H1 (cell line): ENCODE results near the gene PLBD2. TPM values are rescaled to one million over a fixed set of nuclear protein-coding genes. Genes with fewer than 3 reads are reported as not detected.

Source experiments
- CTCF ChIA-PET: fragments of 300-600 bp; sonication (Branson Sonifier 250); formaldehyde crosslinking; loops from one replicate; lab custom pipeline; 2021; ENCODE audit not compliant: partially characterized antibody; lab: Charles Lee
- POLR2A ChIA-PET: fragments of 300-600 bp; sonication (Branson Sonifier 250); formaldehyde crosslinking; loops from one replicate; lab custom pipeline; 2021; ENCODE audit warnings: inconsistent platforms; ENCODE audit not compliant: partially characterized antibody; lab: Charles Lee
- DNase-seq, 2 experiments: peaks; one replicate each; pipeline versions ENCODE4 v3.0.0 to v3.0.0-alpha.2; 2010 to 2022; ENCODE audit warnings: low spot score in 2 of 2, low read depth in 1 of 2, mixed read lengths in 1 of 2
- FAIRE-seq: peaks from 2 replicates; lab custom pipeline; 2011; peaks lifted over from hg19 to GRCh38; lab: Jason Lieb, UNC
- H2AFZ ChIP-seq: 2 replicates; pipeline ENCODE4 v1.8.1; 2012; ENCODE audit warnings: low read length, inconsistent platforms
- H2AK5ac ChIP-seq: 2 replicates; pipeline ENCODE4 v1.6.1; 2013; ENCODE audit warnings: low read depth, low read length
- H2BK120ac ChIP-seq: replicated peaks from 2 replicates; pipeline ENCODE3; 2013; ENCODE audit warnings: low read depth, low read length, inconsistent platforms
- H2BK12ac ChIP-seq: 2 replicates; pipeline ENCODE4 v1.6.1; 2013; ENCODE audit warnings: low read depth, low read length
- H2BK15ac ChIP-seq: 2 replicates; pipeline ENCODE4 v1.6.1; 2013; ENCODE audit warnings: low read length
- H2BK20ac ChIP-seq: 2 replicates; pipeline ENCODE4 v1.6.1; 2013; ENCODE audit warnings: low read length
- H2BK5ac ChIP-seq: 2 replicates; pipeline ENCODE4 v1.6.1; 2013; ENCODE audit warnings: low read depth, low read length
- H3K14ac ChIP-seq: 2 replicates; pipeline ENCODE4 v1.6.1; 2013; ENCODE audit warnings: inconsistent platforms; ENCODE audit not compliant: insufficient read length
- H3K18ac ChIP-seq: 2 replicates; pipeline ENCODE4 v1.6.1; 2013; ENCODE audit warnings: low read length; ENCODE audit errors: extremely low read depth
- H3K23ac ChIP-seq: 2 replicates; pipeline ENCODE4 v1.6.1; 2013; ENCODE audit warnings: inconsistent platforms; ENCODE audit not compliant: insufficient read length
- H3K23me2 ChIP-seq: 2 replicates; pipeline ENCODE4 v1.6.1; 2013; ENCODE audit warnings: low read depth, low read length
- H3K27ac ChIP-seq: 2 replicates; pipeline ENCODE4 v1.6.1; 2011; ENCODE audit warnings: low read depth, low read length, inconsistent platforms
- H3K27me3 ChIP-seq, 4 experiments: replicated peaks in 1 of 4; 1 replicate in 1 of 4; 2 replicates in 3 of 4; pipeline versions ENCODE4 v1.6.1 to v1.8.1; 2011 to 2013; ENCODE audit warnings: low read length in 3 of 4, mild to moderate bottlenecking in 3 of 4, inconsistent platforms in 2 of 4, mixed read lengths in 2 of 4, moderate library complexity in 1 of 4; ENCODE audit not compliant: control insufficient read depth in 3 of 4, insufficient read depth in 3 of 4; ENCODE audit errors: extremely low read depth in 1 of 4
- H3K36me3 ChIP-seq, 4 experiments: 2 replicates each; pipeline versions ENCODE4 v1.6.1 to v1.8.1; 2011 to 2013; ENCODE audit warnings: mild to moderate bottlenecking in 4 of 4, low read length in 3 of 4, moderate library complexity in 2 of 4, control low read depth in 1 of 4, inconsistent platforms in 1 of 4; ENCODE audit not compliant: insufficient read depth in 4 of 4, control insufficient read depth in 2 of 4
- H3K4ac ChIP-seq: replicated peaks from 2 replicates; pipeline ENCODE3; 2013; ENCODE audit warnings: low read length, low read depth, mixed read lengths, inconsistent platforms; ENCODE audit not compliant: insufficient read length
- H3K4me1 ChIP-seq, 4 experiments: replicated peaks in 1 of 4; 1 replicate in 1 of 4; 2 replicates in 3 of 4; pipeline versions ENCODE4 v1.6.1 to v1.8.1; 2011 to 2013; ENCODE audit warnings: low read length in 3 of 4, inconsistent platforms in 2 of 4, mixed read lengths in 1 of 4; ENCODE audit not compliant: insufficient read depth in 4 of 4, control insufficient read depth in 3 of 4
- H3K4me2 ChIP-seq, 2 experiments: 2 replicates each; pipeline versions ENCODE4 v1.6.1 to v1.8.1; 2011 to 2013; ENCODE audit warnings: low read depth in 2 of 2, low read length in 2 of 2, control low read depth in 1 of 2, inconsistent platforms in 1 of 2, mild to moderate bottlenecking in 1 of 2; ENCODE audit not compliant: insufficient read depth in 1 of 2
- H3K4me3 ChIP-seq, 4 experiments: fragments of 200-600, 300-600 bp in 1 of 4; sonication (generic), shearing (Covaris generic), sonication (Bioruptor Twin) in 1 of 4; 2 replicates each; pipeline versions ENCODE4 v1.5.1 to v1.8.1; 2011 to 2016; ENCODE audit warnings: low read length in 4 of 4, low read depth in 3 of 4, control low read depth in 2 of 4, inconsistent platforms in 2 of 4, mild to moderate bottlenecking in 2 of 4, mixed read lengths in 1 of 4, moderate library complexity in 1 of 4; ENCODE audit not compliant: insufficient read depth in 2 of 4; ENCODE audit errors: extremely low read depth in 1 of 4
- H3K56ac ChIP-seq: replicated peaks from 2 replicates; pipeline ENCODE3; 2013; ENCODE audit warnings: low read depth, mild to moderate bottlenecking, mixed read lengths, low read length, inconsistent platforms; ENCODE audit not compliant: insufficient read length
- H3K79me1 ChIP-seq: 2 replicates; pipeline ENCODE4 v1.6.1; 2013; ENCODE audit warnings: low read depth, low read length, control low read depth
- H3K79me2 ChIP-seq, 2 experiments: 2 replicates each; pipeline versions ENCODE4 v1.6.1 to v1.8.1; 2012 to 2013; ENCODE audit warnings: low read length in 2 of 2, mild to moderate bottlenecking in 2 of 2, inconsistent platforms in 1 of 2; ENCODE audit not compliant: insufficient read depth in 2 of 2, control insufficient read depth in 1 of 2
- H3K9ac ChIP-seq, 4 experiments: replicated peaks in 1 of 4; 1 replicate in 1 of 4; 2 replicates in 3 of 4; pipeline versions ENCODE4 v1.6.1 to v1.8.1; 2011 to 2013; ENCODE audit warnings: low read depth in 3 of 4, low read length in 3 of 4, control low read depth in 2 of 4, mild to moderate bottlenecking in 2 of 4, moderate library complexity in 2 of 4, inconsistent platforms in 1 of 4; ENCODE audit errors: extremely low read depth in 1 of 4
- H3K9me3 ChIP-seq, 2 experiments: 2 replicates each; pipeline versions ENCODE4 v1.6.1 to v1.8.1; 2012 to 2013; ENCODE audit warnings: mild to moderate bottlenecking in 2 of 2, moderate library complexity in 2 of 2, control low read depth in 1 of 2, inconsistent platforms in 1 of 2, low read depth in 1 of 2, low read length in 1 of 2, mixed read lengths in 1 of 2; ENCODE audit not compliant: insufficient read depth in 2 of 2
- H4K20me1 ChIP-seq, 2 experiments: replicated peaks in 1 of 2; 2 replicates each; pipeline versions ENCODE3 to v1.8.1; 2011 to 2013; ENCODE audit warnings: inconsistent platforms in 2 of 2, low read length in 2 of 2, mild to moderate bottlenecking in 1 of 2; ENCODE audit not compliant: insufficient read depth in 2 of 2, control insufficient read depth in 1 of 2
- H4K5ac ChIP-seq: 2 replicates; pipeline ENCODE4 v1.6.1; 2013; ENCODE audit warnings: low read length, low read depth, mixed read lengths, inconsistent platforms; ENCODE audit not compliant: insufficient read length
- H4K8ac ChIP-seq: 2 replicates; pipeline ENCODE4 v1.8.0; 2013; ENCODE audit warnings: mild to moderate bottlenecking, moderate library complexity, low read length, inconsistent platforms; ENCODE audit not compliant: insufficient read depth; ENCODE audit errors: extremely low read depth
- H4K91ac ChIP-seq: replicated peaks from 2 replicates; pipeline ENCODE3; 2013; ENCODE audit warnings: low read length, mixed read lengths, inconsistent platforms; ENCODE audit not compliant: insufficient read length
- BCL11A ChIP-seq, 2 experiments: IDR thresholded peaks; one replicate each; pipeline ENCODE4 v1.6.1; 2011; ENCODE audit warnings: low read depth in 2 of 2, low read length in 2 of 2, mild to moderate bottlenecking in 2 of 2
- CHD2 ChIP-seq: IDR thresholded peaks from 2 replicates; pipeline ENCODE4 v1.6.1; 2012; ENCODE audit warnings: low read length, improper control_type of control experiment
- CREB1 ChIP-seq: IDR thresholded peaks from 2 replicates; pipeline ENCODE4 v1.6.1; 2012; ENCODE audit warnings: inconsistent platforms
- EZH2 ChIP-seq: fragments of 200-600 bp; sonication (generic); IDR thresholded peaks from 2 replicates; pipeline ENCODE4 v1.7.1; 2012; ENCODE audit warnings: low read depth, mild to moderate bottlenecking, moderate library complexity, low read length, inconsistent platforms; ENCODE audit not compliant: severe bottlenecking
- HDAC2 ChIP-seq, 2 experiments: fragments of 300-600 bp in 1 of 2; sonication (generic) in 1 of 2; IDR thresholded peaks; 2 replicates each; pipeline ENCODE4 v1.6.1; 2011 to 2012; ENCODE audit warnings: low read depth in 2 of 2, low read length in 2 of 2, mild to moderate bottlenecking in 2 of 2, moderate library complexity in 2 of 2, borderline replicate concordance in 1 of 2, inconsistent platforms in 1 of 2
- HDAC6 ChIP-seq: IDR thresholded peaks from one replicate; pipeline ENCODE4 v1.7.1; 2012; ENCODE audit warnings: low read depth, mild to moderate bottlenecking, inconsistent platforms, low read length, moderate library complexity
- SIN3A ChIP-seq, 2 experiments: IDR thresholded peaks in 1 of 2; conservative IDR thresholded peaks in 1 of 2; 2 replicates each; pipeline ENCODE4 v1.6.1; 2011 to 2012; ENCODE audit warnings: low read length in 2 of 2, improper control_type of control experiment in 1 of 2, low read depth in 1 of 2, mild to moderate bottlenecking in 1 of 2
- SIX5 ChIP-seq: IDR thresholded peaks from 2 replicates; pipeline ENCODE4 v1.6.1; 2011; ENCODE audit warnings: mild to moderate bottlenecking, low read depth, low read length
- SP1 ChIP-seq: IDR thresholded peaks from 2 replicates; pipeline ENCODE4 v1.6.1; 2011; ENCODE audit warnings: low read depth, low read length
- WGBS, 2 experiments: shearing (Covaris generic) in 1 of 2; methylation state at CpG; one replicate each; pipeline versions ENCODE4 v1.1.6 to v1.1.7; 2013 to 2015; ENCODE audit warnings: low lambda C conversion rate in 2 of 2, mixed read lengths in 2 of 2, inconsistent platforms in 1 of 2, low coverage in 1 of 2, missing lambda C conversion rate in 1 of 2; ENCODE audit not compliant: insufficient replicate concordance in 2 of 2, insufficient coverage in 1 of 2, insufficient read length in 1 of 2; ENCODE audit errors: extremely low coverage in 1 of 2, missing lambda C conversion rate in 1 of 2; 5-methylcytosine and 5-hydroxymethylcytosine counted together
- polyA plus RNA-seq, 7 experiments: library from polyadenylated mRNA; depleted of rRNA in 3 of 7; stranded (reverse) in 5 of 7; unstranded in 2 of 7; fragments of >200 nt in 5 of 7; fragments of 200-250 nt in 2 of 7; gene quantifications; 1 replicate in 5 of 7; 2 replicates in 1 of 7; 4 replicates in 1 of 7; pipeline versions ENCODE4 v1.2.1 to v1.2.3, GENCODE V29; 2011 to 2013; ENCODE audit warnings: missing spikeins in 2 of 7, mixed read lengths in 2 of 7
- total RNA-seq: library from RNA; stranded (reverse); fragmentation: NEBNext Ultra II Directional; extraction: Animal tissue kit (Norgen Biotek cat#: 25700); gene quantifications from 2 replicates; pipeline ENCODE4 v1.2.1, GENCODE V29; 2021
- TF ChIP-seq, protein P1 (sequence below): IDR thresholded peaks from 2 replicates; pipeline ENCODE4 v1.6.1; 2012; ENCODE audit warnings: inconsistent platforms

The PLBD2 gene
- total and polyA plus RNA-seq, 2 of the 8 experiments (the other 6 are each of a cell fraction or from before 2014, with no cell fraction given): 16.8 to 33.5 TPM

GRCh38 chr12:113407931-113408600 lies 49.7 kb downstream of the PLBD2 start:
- H2AK5ac ChIP-seq: no peak overlapping the region
- H2BK15ac ChIP-seq: no peak overlapping the region
- no peak overlapping the region for H3K14ac ChIP-seq
- no peak overlapping the region for H4K91ac ChIP-seq
- H3K9me3 ChIP-seq: no peaks in the 10 kb centered on the region
- no peak overlapping the region for H3K18ac ChIP-seq
- H3K56ac ChIP-seq: no peak overlapping the region
- WGBS, 2 experiments: 79% methylated on average over 6 of the region's 6 CpGs; no CpG with 5 or more reads in 1 of the 2 experiments
- no peak overlapping the region for H4K8ac ChIP-seq
- H3K27me3 ChIP-seq: no peaks in the 10 kb centered on the region
- POLR2A ChIA-PET: interaction anchor here (1.1 kb wide), 1 partner anchor 10 kb away, joined by 3 read pairs; no protein-coding TSS in a partner anchor
- DNase-seq: no peak
- no peak overlapping the region for H2BK120ac ChIP-seq
- H3K4ac ChIP-seq: no peak overlapping the region
- H3K4me2 ChIP-seq: no peak overlapping the region
- no peak overlapping the region for H3K9ac ChIP-seq
- CTCF ChIA-PET: interaction anchor here (0.6 kb wide), 2 partner anchors 12 to 32 kb away, joined by 3 read pairs; no protein-coding TSS in a partner anchor
- H3K4me3 ChIP-seq: no peak overlapping the region
- H3K23ac ChIP-seq: no peak overlapping the region
- no peaks in the 10 kb centered on the region for H4K20me1 ChIP-seq
- H4K5ac ChIP-seq: no peak overlapping the region
- H3K23me2 ChIP-seq: no peaks in the 10 kb centered on the region; the same call in 1 of the 2 replicates
- no peak overlapping the region for H2BK20ac ChIP-seq
- no peak overlapping the region for H3K27ac ChIP-seq
- H3K79me2 ChIP-seq: no peaks in the 10 kb centered on the region
- FAIRE-seq: no peak
- H2BK5ac ChIP-seq: no peak overlapping the region
- peaks cover 0 to 5% (median 3%) of the 10 kb centered on the region in 4 experiments; a peak in 3 of 7 replicates for H3K4me1 ChIP-seq
- no peak overlapping the region for H2AFZ ChIP-seq
- H3K36me3 ChIP-seq: no peaks in the 10 kb centered on the region
- no peaks in the 10 kb centered on the region for H3K79me1 ChIP-seq
- H2BK12ac ChIP-seq: no peak overlapping the region
- TF ChIP-seq SIX5 (no peak), CHD2 (no peak), SP1 (no peak), CREB1 (no peak), HDAC2 (IDR thresholded peaks at IDR 0.05; ENCODE audit: borderline replicate concordance in 1 of 2, low read depth in 2 of 2, low read length in 2 of 2) (no peak), SIN3A (conservative IDR thresholded peaks at IDR 0.05 in 1 of 2, IDR thresholded peaks at IDR 0.05 in 1 of 2; ENCODE audit: low read depth in 1 of 2, low read length in 2 of 2) (no peak), BCL11A (IDR thresholded peaks at IDR 0.05; ENCODE audit: low read depth in 2 of 2, low read length in 2 of 2) (no peak), EZH2 (no peak), HDAC6 (no peak)
- TF ChIP-seq, protein P1, sequence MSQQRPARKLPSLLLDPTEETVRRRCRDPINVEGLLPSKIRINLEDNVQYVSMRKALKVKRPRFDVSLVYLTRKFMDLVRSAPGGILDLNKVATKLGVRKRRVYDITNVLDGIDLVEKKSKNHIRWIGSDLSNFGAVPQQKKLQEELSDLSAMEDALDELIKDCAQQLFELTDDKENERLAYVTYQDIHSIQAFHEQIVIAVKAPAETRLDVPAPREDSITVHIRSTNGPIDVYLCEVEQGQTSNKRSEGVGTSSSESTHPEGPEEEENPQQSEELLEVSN: no peak
